HL-60 (cell line): ENCODE measurements around the gene MCEMP1.

ENCODE experiments used
- CTCF ChIP-seq: IDR thresholded peaks from one replicate; pipeline ENCODE4 v1.5.1; 2011; ENCODE audit warnings: low read length, control low read depth, inconsistent platforms; ENCODE audit not compliant: insufficient read depth
- GABPA ChIP-seq: IDR thresholded peaks from 2 replicates; pipeline ENCODE4 v1.6.1; 2012; ENCODE audit warnings: low read depth
- POLR2AphosphoS5 ChIP-seq: IDR thresholded peaks from 2 replicates; pipeline ENCODE4 v1.6.1; 2012; ENCODE audit warnings: low read depth
- REST ChIP-seq: IDR thresholded peaks from 2 replicates; pipeline ENCODE4 v1.6.1; 2012; ENCODE audit warnings: low read depth; ENCODE audit not compliant: insufficient replicate concordance
- SPI1 ChIP-seq: IDR thresholded peaks from 2 replicates; pipeline ENCODE4 v1.6.1; 2012; ENCODE audit warnings: low read depth, mild to moderate bottlenecking, borderline replicate concordance

GRCh38 chr19:7639863-7640348 is 37.0 kb upstream of the MCEMP1 start:
- TF ChIP-seq GABPA (no peak), REST (no peak), CTCF (no peak), POLR2AphosphoS5 (no peak), SPI1 (no peak)
